Activated CD4-positive, alpha-beta T cell treated with anti-CD3 and anti-CD28 coated beads, Interleukin-2, amount 50 U/mL, for 48 hours (primary cell): ENCODE data around the gene APOL4.

Experiments
- DNase-seq, 2 experiments: peaks; one replicate each; pipeline ENCODE4 v3.0.0-alpha.2; 2020

Gene APOL4

DNA sequence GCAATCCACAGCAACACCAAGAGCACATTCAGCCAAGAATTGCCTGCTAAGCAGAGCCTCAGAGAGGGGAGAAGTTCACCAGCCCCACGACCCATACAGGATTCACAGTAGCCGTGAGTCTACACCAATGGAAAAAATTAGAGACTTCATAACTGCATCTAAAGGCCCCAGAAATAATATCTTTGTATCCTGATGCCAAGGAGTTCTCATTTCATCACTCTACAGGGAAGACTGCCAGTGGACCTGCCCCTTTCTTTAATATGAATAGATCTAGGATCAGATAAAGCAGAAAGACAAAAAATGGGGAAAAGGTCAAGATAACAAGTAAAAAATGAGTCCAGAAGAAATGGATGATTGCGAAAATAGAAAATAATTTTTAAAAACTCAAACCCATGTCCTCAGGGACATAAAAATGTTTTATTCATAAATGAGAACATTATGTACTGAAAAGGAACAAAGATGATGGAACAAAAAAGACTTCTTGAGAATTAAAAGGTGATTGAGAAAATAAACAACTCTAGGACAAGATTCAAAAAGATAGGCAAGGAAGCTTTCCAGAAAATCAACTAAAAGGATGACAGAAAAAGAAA lies 50.5 kb downstream of the APOL4 start:
- DNase-seq: no peak

GRCh38 chr22:36149441-36149840 lies 52.2 kb downstream of the APOL4 start:
- no peak for DNase-seq

GRCh38 chr22:36148411-36148810 lies 53.2 kb downstream of the APOL4 start:
- DNase-seq: no peak

GRCh38 chr22:36147196-36147791 lies 54.3 kb downstream of the APOL4 start:
- no peak for DNase-seq

DNA sequence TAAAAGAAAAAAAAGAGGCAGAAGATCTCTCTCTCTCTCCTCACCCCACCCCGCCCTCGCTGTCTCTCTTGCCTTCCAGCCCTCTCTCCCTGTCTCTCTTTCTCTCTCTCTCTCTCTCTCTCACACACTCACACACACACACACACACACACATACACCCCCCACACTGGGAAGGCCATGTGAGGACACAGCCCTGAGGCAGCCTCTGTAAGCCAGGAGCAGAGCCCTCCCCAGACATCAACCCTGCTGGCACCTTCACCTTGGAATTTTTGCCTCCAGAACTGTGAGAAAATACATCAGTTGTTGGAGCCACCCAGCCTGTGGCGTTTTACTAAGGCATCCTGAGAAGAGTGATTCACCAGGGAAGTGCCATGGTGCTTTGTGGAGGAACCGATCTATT lies 55.7 kb downstream of the APOL4 start:
- DNase-seq: no peak

DNA sequence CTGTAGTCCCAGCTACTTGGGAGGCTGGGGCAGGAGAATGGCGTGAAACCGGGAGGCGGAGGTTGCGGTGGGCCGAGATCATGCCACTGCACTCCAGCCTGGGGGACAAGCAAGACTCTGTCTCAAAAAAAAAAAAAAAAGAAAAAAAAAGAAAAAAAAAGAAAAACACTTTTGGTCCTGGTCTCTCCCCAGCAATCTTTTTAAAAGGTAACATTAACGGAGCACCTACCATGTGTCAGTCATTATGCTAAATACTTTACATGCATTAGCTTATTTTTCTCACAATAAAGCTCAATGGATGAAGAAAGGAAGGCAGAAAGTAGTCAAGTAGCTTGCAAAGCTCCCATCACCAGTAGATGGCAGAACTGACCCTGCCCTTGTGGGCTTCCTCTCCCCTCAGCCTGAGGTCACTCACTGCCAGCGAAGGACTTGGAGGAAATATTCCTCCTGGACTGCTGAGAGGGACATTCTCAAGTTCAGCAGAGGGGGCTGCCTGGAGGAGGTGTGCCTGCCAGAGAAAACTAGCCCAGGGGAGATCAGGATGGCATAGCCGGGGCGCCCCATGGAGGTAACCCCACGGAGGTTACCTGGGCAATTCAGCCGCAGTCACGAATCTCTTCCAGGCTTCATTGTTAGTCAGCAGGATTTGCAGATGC lies 56.6 kb downstream of the APOL4 start:
- DNase-seq: peak in 1 of 2 experiments; percentile 36

- DNase-seq: no peak
Measured at GRCh38 chr22:36143956-36144355, 57.7 kb downstream of the APOL4 start.

DNA sequence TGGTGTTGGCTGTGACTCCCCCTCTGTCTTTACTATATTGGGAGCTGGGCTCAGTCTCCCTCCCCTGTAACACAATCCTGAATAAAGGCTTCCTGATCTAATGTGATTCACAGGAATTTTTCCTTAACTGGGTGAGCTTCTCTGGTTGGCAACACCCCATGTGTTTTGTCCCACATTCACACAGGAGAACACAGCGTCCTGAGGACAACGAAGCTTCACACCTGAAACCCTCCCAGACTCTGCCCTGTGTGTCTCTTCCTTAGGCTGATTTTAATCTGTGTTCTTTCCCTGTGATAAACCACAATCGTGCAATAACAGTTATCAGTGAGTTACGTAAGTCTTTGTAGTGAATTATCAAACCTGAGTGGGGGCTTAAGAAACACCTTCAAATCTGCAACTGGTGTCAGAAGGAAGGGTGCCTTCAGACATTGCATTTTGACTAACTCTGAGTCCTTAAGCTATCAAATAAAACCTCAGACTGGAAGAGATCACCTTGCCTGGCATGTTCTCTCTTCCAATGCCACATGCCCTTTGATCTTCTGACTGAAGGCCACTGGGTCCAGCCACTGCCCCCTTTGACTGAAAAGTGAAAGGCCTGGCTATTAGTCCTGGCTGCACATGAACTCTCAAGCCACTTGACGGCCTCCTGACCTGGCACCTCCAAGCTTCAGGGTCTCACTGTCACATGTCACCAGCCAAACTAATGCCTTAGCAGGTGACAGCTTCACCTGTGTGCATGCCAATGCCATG lies 58.4 kb downstream of the APOL4 start:
- DNase-seq: no peak

DNA sequence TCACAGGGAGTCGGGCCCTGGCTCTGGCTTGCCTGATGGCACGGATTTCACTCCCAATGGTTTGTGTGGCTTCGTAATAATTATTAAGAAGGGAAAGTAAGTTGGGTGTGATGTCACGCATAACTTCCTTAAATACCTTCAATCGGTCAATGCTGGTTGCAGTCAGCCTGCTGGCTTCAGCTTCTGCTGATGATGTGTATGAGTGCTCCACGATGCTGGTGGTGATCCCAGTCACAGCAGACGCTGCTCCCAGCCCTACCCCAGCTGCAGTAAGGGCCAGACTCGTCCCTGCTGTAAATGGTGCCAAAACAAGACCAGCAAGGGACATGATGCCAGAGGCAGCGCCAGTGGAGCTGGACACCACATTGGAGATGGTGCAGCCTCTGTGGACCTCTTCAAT lies 60.1 kb downstream of the APOL4 start:
- DNase-seq: no peak
